Astrocyte (in vitro differentiated cells and primary cell): ENCODE results near the gene PRRG2. TPM values are rescaled to one million over a fixed set of nuclear protein-coding genes. Genes with fewer than 3 reads are reported as not detected.
"Not testable (repeated sequence)": the region's sequence is repeated elsewhere in the genome, so short reads cannot be mapped to it uniquely, and the experiment has no call there.

Experiments used
- DNase-seq: peaks from one replicate; pipeline ENCODE4 v3.0.0-alpha.2; 2010; ENCODE audit warnings: low read depth
- FAIRE-seq: peaks from 2 replicates; lab custom pipeline; 2011; peaks lifted over from hg19 to GRCh38; lab: Jason Lieb, UNC
- H2AFZ ChIP-seq: 2 replicates; pipeline ENCODE4 v1.6.0; 2012; ENCODE audit warnings: low read depth, low read length, inconsistent platforms
- H3K27ac ChIP-seq: 2 replicates; pipeline ENCODE4 v1.5.1; 2011; ENCODE audit warnings: low read depth, low read length, inconsistent platforms
- H3K27me3 ChIP-seq: 2 replicates; pipeline ENCODE4 v1.6.0; 2011; ENCODE audit warnings: low read length, inconsistent platforms; ENCODE audit not compliant: insufficient read depth
- H3K36me3 ChIP-seq: 2 replicates; pipeline ENCODE4 v1.5.1; 2011; ENCODE audit warnings: low read length, inconsistent platforms; ENCODE audit not compliant: insufficient read depth
- H3K4me1 ChIP-seq: 2 replicates; pipeline ENCODE4 v1.5.1; 2011; ENCODE audit warnings: low read length, inconsistent platforms; ENCODE audit not compliant: insufficient read depth
- H3K4me2 ChIP-seq: 2 replicates; pipeline ENCODE4 v1.6.0; 2012; ENCODE audit warnings: low read length, inconsistent platforms
- H3K4me3 ChIP-seq: 2 replicates; pipeline ENCODE4 v1.5.1; 2011; ENCODE audit warnings: low read depth, mild to moderate bottlenecking, low read length, inconsistent platforms; ENCODE audit not compliant: insufficient read depth
- H3K79me2 ChIP-seq: 2 replicates; pipeline ENCODE4 v1.6.0; 2012; ENCODE audit warnings: mild to moderate bottlenecking, low read length, inconsistent platforms; ENCODE audit not compliant: insufficient read depth
- H3K9ac ChIP-seq: 2 replicates; pipeline ENCODE4 v1.6.0; 2012; ENCODE audit warnings: mild to moderate bottlenecking, low read length, inconsistent platforms
- H3K9me3 ChIP-seq: 2 replicates; pipeline ENCODE4 v1.5.1; 2012; ENCODE audit warnings: low read depth, mild to moderate bottlenecking, low read length, inconsistent platforms; ENCODE audit not compliant: insufficient read depth
- H4K20me1 ChIP-seq: 2 replicates; pipeline ENCODE4 v1.6.0; 2012; ENCODE audit warnings: low read length, inconsistent platforms; ENCODE audit not compliant: insufficient read depth
- H3K27ac Mint-ChIP-seq: one replicate; pipeline ENCODE4 v1.8.0; 2021; ENCODE audit warnings: mild to moderate bottlenecking, mixed read lengths; ENCODE audit not compliant: unreplicated experiment
- H3K27me3 Mint-ChIP-seq: one replicate; pipeline ENCODE4 v1.8.0; 2021; ENCODE audit warnings: low read depth, mixed read lengths; ENCODE audit not compliant: unreplicated experiment
- H3K36me3 Mint-ChIP-seq: one replicate; pipeline ENCODE4 v1.8.0; 2021; ENCODE audit warnings: low read depth, mixed read lengths; ENCODE audit not compliant: unreplicated experiment
- H3K4me1 Mint-ChIP-seq: one replicate; pipeline ENCODE4 v1.8.0; 2021; ENCODE audit warnings: low read depth, mixed read lengths; ENCODE audit not compliant: unreplicated experiment
- H3K4me3 Mint-ChIP-seq: one replicate; pipeline ENCODE4 v1.8.0; 2021; ENCODE audit warnings: mild to moderate bottlenecking, moderate library complexity, mixed read lengths; ENCODE audit not compliant: unreplicated experiment
- H3K9me3 Mint-ChIP-seq: one replicate; pipeline ENCODE4 v1.8.0; 2021; ENCODE audit warnings: mild to moderate bottlenecking, mixed read lengths; ENCODE audit not compliant: unreplicated experiment
- CTCF ChIP-seq: IDR thresholded peaks from 2 replicates; pipeline ENCODE4 v1.5.1; 2011; ENCODE audit warnings: low read depth, mild to moderate bottlenecking, inconsistent platforms, low read length, moderate library complexity; ENCODE audit not compliant: insufficient read depth
- EZH2 ChIP-seq: IDR thresholded peaks from 2 replicates; pipeline ENCODE4 v1.6.1; 2012; ENCODE audit warnings: mild to moderate bottlenecking, low read length, inconsistent platforms; ENCODE audit not compliant: insufficient read depth
- total RNA-seq: library from RNA; stranded (reverse); gene quantifications from 2 replicates; pipeline ENCODE4 v1.2.1, GENCODE V29; 2021

Gene PRRG2
- total RNA-seq, 1 donor from 2014 or later = 1.3 TPM

- FAIRE-seq = no peak
These were observed 35.4 kb downstream of the PRRG2 start for GRCh38 chr19:49616532-49616931.

GRCh38 chr19:49616945-49617344 is 35.8 kb downstream of the PRRG2 start:
- H3K27ac ChIP-seq = no peak overlapping the region
- H3K36me3 ChIP-seq = peaks cover 27% of the 10 kb centered on the region
- no peak overlapping the region for H3K9ac ChIP-seq
- TF ChIP-seq EZH2 (no peak), CTCF (no peak)
- peaks cover 52% of the 10 kb centered on the region for H3K79me2 ChIP-seq
- H3K9me3 ChIP-seq = no peaks in the 10 kb centered on the region
- no peak overlapping the region for H3K4me3 ChIP-seq
- Mint-ChIP-seq H3K4me3 (no peak overlapping the region), H3K27me3 (no peaks in the 10 kb centered on the region), H3K9me3 (peaks cover 2% of the 10 kb centered on the region), H3K27ac (peak overlapping the region; percentile 41), H3K36me3 (peaks cover 18% of the 10 kb centered on the region), H3K4me1 (peaks cover 16% of the 10 kb centered on the region)
- FAIRE-seq (no peak), DNase-seq (no peak)
- H3K27me3 ChIP-seq = no peaks in the 10 kb centered on the region
- peaks cover 21% of the 10 kb centered on the region for H3K4me1 ChIP-seq
- no peak overlapping the region for H2AFZ ChIP-seq
- H4K20me1 ChIP-seq = peaks cover 51% of the 10 kb centered on the region
- no peak overlapping the region for H3K4me2 ChIP-seq

More at GRCh38 chr19:49616532-49616931, 35.4 kb downstream of the PRRG2 start:
- H3K9me3 Mint-ChIP-seq = peaks cover 2% of the 10 kb centered on the region
- Histone ChIP-seq H4K20me1 (peaks cover 47% of the 10 kb centered on the region), H3K36me3 (peaks cover 23% of the 10 kb centered on the region), H3K9me3 (no peaks in the 10 kb centered on the region), H3K4me3 (no peak overlapping the region), H3K27ac (no peak overlapping the region), H3K79me2 (peaks cover 52% of the 10 kb centered on the region), H2AFZ (no peak overlapping the region), H3K4me2 (no peak overlapping the region), H3K27me3 (no peaks in the 10 kb centered on the region), H3K9ac (no peak overlapping the region), H3K4me1 (peaks cover 21% of the 10 kb centered on the region)
- peak overlapping the region; percentile 41 for H3K27ac Mint-ChIP-seq
- no peaks in the 10 kb centered on the region for H3K27me3 Mint-ChIP-seq
- no peak overlapping the region for H3K4me3 Mint-ChIP-seq
- peaks cover 16% of the 10 kb centered on the region for H3K4me1 Mint-ChIP-seq
- H3K36me3 Mint-ChIP-seq = peaks cover 17% of the 10 kb centered on the region
- TF ChIP-seq EZH2 (no peak), CTCF (no peak)
- no peak for DNase-seq

GRCh38 chr19:49617860-49618259 is 36.7 kb downstream of the PRRG2 start:
- not testable (repeated sequence) for H3K4me3 Mint-ChIP-seq

More at GRCh38 chr19:49617860-49618259, 36.7 kb downstream of the PRRG2 start:
- not testable (repeated sequence) for H3K9me3 ChIP-seq, H3K27ac Mint-ChIP-seq, H3K4me3 ChIP-seq, H3K4me2 ChIP-seq, H3K27me3 ChIP-seq, H3K9me3 Mint-ChIP-seq, H3K27ac ChIP-seq, H3K9ac ChIP-seq, H2AFZ ChIP-seq, DNase-seq, FAIRE-seq, H3K27me3 Mint-ChIP-seq
- Histone ChIP-seq H3K36me3 (peaks cover 29% of the 10 kb centered on the region), H4K20me1 (peaks cover 45% of the 10 kb centered on the region), H3K4me1 (peaks cover 21% of the 10 kb centered on the region), H3K79me2 (peaks cover 43% of the 10 kb centered on the region)
- Mint-ChIP-seq H3K4me1 (peaks cover 14% of the 10 kb centered on the region), H3K36me3 (peaks cover 18% of the 10 kb centered on the region)
